ENCODE results near the gene FMNL3. TPM values are rescaled to one million over a fixed set of nuclear protein-coding genes. Genes with fewer than 3 reads are reported as not detected.

FMNL3 gene
- total and polyA plus RNA-seq, 2 experiments from 2014 or later: 8.7 to 32.6 TPM

DNA sequence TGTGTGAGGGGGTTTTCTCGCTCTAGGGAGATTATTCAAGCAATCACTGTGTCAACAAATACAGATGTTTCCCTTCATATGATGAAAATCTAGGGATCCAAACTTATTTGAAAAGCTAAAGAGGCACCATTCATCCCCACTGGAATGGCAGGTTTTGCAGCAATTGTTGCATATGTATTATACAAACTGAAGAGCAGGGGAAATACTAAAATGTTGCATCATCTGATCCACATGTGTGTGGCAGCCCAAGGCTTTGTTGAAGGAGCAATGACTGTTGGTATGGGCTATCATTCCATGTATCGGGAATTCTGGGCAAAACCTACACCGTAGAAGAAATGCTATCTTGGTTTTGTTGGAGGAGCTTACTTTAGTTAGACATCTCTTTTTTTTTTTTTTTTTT lies 87.9 kb downstream of the FMNL3 start (continued):
- TF ChIP-seq, protein P1, sequence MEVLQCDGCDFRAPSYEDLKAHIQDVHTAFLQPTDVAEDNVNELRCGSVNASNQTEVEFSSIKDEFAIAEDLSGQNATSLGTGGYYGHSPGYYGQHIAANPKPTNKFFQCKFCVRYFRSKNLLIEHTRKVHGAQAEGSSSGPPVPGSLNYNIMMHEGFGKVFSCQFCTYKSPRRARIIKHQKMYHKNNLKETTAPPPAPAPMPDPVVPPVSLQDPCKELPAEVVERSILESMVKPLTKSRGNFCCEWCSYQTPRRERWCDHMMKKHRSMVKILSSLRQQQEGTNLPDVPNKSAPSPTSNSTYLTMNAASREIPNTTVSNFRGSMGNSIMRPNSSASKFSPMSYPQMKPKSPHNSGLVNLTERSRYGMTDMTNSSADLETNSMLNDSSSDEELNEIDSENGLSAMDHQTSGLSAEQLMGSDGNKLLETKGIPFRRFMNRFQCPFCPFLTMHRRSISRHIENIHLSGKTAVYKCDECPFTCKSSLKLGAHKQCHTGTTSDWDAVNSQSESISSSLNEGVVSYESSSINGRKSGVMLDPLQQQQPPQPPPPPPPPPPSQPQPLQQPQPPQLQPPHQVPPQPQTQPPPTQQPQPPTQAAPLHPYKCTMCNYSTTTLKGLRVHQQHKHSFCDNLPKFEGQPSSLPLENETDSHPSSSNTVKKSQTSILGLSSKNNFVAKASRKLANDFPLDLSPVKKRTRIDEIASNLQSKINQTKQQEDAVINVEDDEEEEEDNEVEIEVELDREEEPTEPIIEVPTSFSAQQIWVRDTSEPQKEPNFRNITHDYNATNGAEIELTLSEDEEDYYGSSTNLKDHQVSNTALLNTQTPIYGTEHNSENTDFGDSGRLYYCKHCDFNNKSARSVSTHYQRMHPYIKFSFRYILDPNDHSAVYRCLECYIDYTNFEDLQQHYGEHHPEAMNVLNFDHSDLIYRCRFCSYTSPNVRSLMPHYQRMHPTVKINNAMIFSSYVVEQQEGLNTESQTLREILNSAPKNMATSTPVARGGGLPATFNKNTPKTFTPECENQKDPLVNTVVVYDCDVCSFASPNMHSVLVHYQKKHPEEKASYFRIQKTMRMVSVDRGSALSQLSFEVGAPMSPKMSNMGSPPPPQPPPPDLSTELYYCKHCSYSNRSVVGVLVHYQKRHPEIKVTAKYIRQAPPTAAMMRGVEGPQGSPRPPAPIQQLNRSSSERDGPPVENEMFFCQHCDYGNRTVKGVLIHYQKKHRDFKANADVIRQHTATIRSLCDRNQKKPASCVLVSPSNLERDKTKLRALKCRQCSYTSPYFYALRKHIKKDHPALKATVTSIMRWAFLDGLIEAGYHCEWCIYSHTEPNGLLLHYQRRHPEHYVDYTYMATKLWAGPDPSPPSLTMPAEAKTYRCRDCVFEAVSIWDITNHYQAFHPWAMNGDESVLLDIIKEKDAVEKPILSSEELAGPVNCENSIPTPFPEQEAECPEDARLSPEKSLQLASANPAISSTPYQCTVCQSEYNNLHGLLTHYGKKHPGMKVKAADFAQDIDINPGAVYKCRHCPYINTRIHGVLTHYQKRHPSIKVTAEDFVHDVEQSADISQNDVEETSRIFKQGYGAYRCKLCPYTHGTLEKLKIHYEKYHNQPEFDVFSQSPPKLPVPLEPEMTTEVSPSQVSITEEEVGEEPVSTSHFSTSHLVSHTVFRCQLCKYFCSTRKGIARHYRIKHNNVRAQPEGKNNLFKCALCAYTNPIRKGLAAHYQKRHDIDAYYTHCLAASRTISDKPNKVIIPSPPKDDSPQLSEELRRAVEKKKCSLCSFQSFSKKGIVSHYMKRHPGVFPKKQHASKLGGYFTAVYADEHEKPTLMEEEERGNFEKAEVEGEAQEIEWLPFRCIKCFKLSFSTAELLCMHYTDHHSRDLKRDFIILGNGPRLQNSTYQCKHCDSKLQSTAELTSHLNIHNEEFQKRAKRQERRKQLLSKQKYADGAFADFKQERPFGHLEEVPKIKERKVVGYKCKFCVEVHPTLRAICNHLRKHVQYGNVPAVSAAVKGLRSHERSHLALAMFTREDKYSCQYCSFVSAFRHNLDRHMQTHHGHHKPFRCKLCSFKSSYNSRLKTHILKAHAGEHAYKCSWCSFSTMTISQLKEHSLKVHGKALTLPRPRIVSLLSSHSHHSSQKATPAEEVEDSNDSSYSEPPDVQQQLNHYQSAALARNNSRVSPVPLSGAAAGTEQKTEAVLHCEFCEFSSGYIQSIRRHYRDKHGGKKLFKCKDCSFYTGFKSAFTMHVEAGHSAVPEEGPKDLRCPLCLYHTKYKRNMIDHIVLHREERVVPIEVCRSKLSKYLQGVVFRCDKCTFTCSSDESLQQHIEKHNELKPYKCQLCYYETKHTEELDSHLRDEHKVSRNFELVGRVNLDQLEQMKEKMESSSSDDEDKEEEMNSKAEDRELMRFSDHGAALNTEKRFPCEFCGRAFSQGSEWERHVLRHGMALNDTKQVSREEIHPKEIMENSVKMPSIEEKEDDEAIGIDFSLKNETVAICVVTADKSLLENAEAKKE (CRISPR knock-in tag; IDR thresholded peaks at IDR 0.05): no peak
- TF ChIP-seq POLR2AphosphoS5 (IDR thresholded peaks at IDR 0.05; ENCODE audit: low read depth) (no peak), JUNB (IDR thresholded peaks at IDR 0.05; ENCODE audit: unreplicated experiment) (no peak), EZH2 (IDR thresholded peaks at IDR 0.05; ENCODE audit: low read depth, unreplicated experiment) (no peak), EZH2phosphoT487 (IDR thresholded peaks at IDR 0.05; ENCODE audit: unreplicated experiment) (no peak), NANOG (IDR thresholded peaks at IDR 0.05; ENCODE audit: borderline replicate concordance) (no peak)
- TF ChIP-seq, protein P2, sequence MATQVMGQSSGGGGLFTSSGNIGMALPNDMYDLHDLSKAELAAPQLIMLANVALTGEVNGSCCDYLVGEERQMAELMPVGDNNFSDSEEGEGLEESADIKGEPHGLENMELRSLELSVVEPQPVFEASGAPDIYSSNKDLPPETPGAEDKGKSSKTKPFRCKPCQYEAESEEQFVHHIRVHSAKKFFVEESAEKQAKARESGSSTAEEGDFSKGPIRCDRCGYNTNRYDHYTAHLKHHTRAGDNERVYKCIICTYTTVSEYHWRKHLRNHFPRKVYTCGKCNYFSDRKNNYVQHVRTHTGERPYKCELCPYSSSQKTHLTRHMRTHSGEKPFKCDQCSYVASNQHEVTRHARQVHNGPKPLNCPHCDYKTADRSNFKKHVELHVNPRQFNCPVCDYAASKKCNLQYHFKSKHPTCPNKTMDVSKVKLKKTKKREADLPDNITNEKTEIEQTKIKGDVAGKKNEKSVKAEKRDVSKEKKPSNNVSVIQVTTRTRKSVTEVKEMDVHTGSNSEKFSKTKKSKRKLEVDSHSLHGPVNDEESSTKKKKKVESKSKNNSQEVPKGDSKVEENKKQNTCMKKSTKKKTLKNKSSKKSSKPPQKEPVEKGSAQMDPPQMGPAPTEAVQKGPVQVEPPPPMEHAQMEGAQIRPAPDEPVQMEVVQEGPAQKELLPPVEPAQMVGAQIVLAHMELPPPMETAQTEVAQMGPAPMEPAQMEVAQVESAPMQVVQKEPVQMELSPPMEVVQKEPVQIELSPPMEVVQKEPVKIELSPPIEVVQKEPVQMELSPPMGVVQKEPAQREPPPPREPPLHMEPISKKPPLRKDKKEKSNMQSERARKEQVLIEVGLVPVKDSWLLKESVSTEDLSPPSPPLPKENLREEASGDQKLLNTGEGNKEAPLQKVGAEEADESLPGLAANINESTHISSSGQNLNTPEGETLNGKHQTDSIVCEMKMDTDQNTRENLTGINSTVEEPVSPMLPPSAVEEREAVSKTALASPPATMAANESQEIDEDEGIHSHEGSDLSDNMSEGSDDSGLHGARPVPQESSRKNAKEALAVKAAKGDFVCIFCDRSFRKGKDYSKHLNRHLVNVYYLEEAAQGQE (IDR thresholded peaks at IDR 0.05; ENCODE audit: unreplicated experiment): no peak
- TF ChIP-seq, protein P3, sequence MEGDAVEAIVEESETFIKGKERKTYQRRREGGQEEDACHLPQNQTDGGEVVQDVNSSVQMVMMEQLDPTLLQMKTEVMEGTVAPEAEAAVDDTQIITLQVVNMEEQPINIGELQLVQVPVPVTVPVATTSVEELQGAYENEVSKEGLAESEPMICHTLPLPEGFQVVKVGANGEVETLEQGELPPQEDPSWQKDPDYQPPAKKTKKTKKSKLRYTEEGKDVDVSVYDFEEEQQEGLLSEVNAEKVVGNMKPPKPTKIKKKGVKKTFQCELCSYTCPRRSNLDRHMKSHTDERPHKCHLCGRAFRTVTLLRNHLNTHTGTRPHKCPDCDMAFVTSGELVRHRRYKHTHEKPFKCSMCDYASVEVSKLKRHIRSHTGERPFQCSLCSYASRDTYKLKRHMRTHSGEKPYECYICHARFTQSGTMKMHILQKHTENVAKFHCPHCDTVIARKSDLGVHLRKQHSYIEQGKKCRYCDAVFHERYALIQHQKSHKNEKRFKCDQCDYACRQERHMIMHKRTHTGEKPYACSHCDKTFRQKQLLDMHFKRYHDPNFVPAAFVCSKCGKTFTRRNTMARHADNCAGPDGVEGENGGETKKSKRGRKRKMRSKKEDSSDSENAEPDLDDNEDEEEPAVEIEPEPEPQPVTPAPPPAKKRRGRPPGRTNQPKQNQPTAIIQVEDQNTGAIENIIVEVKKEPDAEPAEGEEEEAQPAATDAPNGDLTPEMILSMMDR (conservative IDR thresholded peaks at IDR 0.05; ENCODE audit: low read depth in 2 of 2): no peak
